H1 (cell line): ENCODE measurements around the gene RHOBTB1. TPM values are rescaled to one million over a fixed set of nuclear protein-coding genes. Genes with fewer than 3 reads are reported as not detected.

Experiments
- CHD2 ChIP-seq: IDR thresholded peaks from 2 replicates; pipeline ENCODE4 v1.6.1; 2012; ENCODE audit warnings: low read length, improper control_type of control experiment
- JUND ChIP-seq: IDR thresholded peaks from 2 replicates; pipeline ENCODE4 v1.6.1; 2011; ENCODE audit warnings: mild to moderate bottlenecking, improper control_type of control experiment, low read length
- NRF1 ChIP-seq: IDR thresholded peaks from 2 replicates; pipeline ENCODE4 v1.6.1; 2011; ENCODE audit warnings: mild to moderate bottlenecking, low read depth, low read length, improper control_type of control experiment
- TAF1 ChIP-seq: IDR thresholded peaks from 2 replicates; pipeline ENCODE4 v1.6.1; 2011; ENCODE audit warnings: mild to moderate bottlenecking, low read depth, low read length
- polyA plus RNA-seq, 7 experiments: library from polyadenylated mRNA; depleted of rRNA in 3 of 7; stranded (reverse) in 5 of 7; unstranded in 2 of 7; fragments of >200 nt in 5 of 7; fragments of 200-250 nt in 2 of 7; gene quantifications; 1 replicate in 5 of 7; 2 replicates in 1 of 7; 4 replicates in 1 of 7; pipeline versions ENCODE4 v1.2.1 to v1.2.3, GENCODE V29; 2011 to 2013; ENCODE audit warnings: missing spikeins in 2 of 7, mixed read lengths in 2 of 7
- total RNA-seq: library from RNA; stranded (reverse); fragmentation: NEBNext Ultra II Directional; extraction: Animal tissue kit (Norgen Biotek cat#: 25700); gene quantifications from 2 replicates; pipeline ENCODE4 v1.2.1, GENCODE V29; 2021

The RHOBTB1 gene
- total and polyA plus RNA-seq, 2 of the 8 experiments (the other 6 are each of a cell fraction or from before 2014, with no cell fraction given) = 6.1 to 7.4 TPM

- TF ChIP-seq NRF1 (no peak), CHD2 (no peak), JUND (no peak), TAF1 (no peak)
- TF ChIP-seq, all 59 proteins: peak for 0
Observed at GRCh38 chr10:60934215-60935175, 9.5 kb downstream of the RHOBTB1 start (continued).
